Measurements from ENCODE around the gene WIZ. TPM values are rescaled to one million over a fixed set of nuclear protein-coding genes. Genes with fewer than 3 reads are reported as not detected.

The WIZ gene
- polyA plus RNA-seq, 1 donor (not counting 4 experiments of a cell fraction or from before 2014, with no cell fraction given), result 5.1 TPM

- no peak for TF ChIP-seq CTCF (optimal IDR thresholded peaks at IDR 0.05 in 1 of 3, IDR thresholded peaks at IDR 0.05 in 1 of 3, conservative IDR thresholded peaks at IDR 0.05 in 1 of 3; ENCODE audit: extremely low read depth in 1 of 3, insufficient read depth in 2 of 3, low read length in 3 of 3)
- TF ChIP-seq EZH2 (IDR thresholded peaks at IDR 0.05; ENCODE audit: low read length), result no peak
- H3K9me1 ChIP-seq (ENCODE audit: control insufficient read depth, extremely low read depth, insufficient read depth, low read length), result no peaks in the 10 kb centered on the region
- H4K20me1 ChIP-seq (ENCODE audit: control insufficient read depth, extremely low read depth, insufficient read depth, low read length), result no peaks in the 10 kb centered on the region
- H3K79me2 ChIP-seq (ENCODE audit: control insufficient read depth, insufficient read depth, low read length), result no peaks in the 10 kb centered on the region
- FAIRE-seq, result no peak
- DNase-seq (ENCODE audit: low read depth, low spot score), result no peak
- dilution Hi-C loops (cut with MboI; ENCODE audit: extremely low pct_ligation_motif_present, low sequenced_read_pairs), result no loop called here
- H3K27me3 ChIP-seq (ENCODE audit: control insufficient read depth, extremely low read depth, insufficient read depth, low read length), result peaks cover 10% of the 10 kb centered on the region
- H3K36me3 ChIP-seq (ENCODE audit: control insufficient read depth in 2 of 2, extremely low read depth in 1 of 2, insufficient read depth in 2 of 2, low read length in 2 of 2), result no peaks in the 10 kb centered on the region
- H3K9ac ChIP-seq (ENCODE audit: control insufficient read depth, extremely low read depth, insufficient read depth, low read length), result no peak overlapping the region
- no peak overlapping the region for H3K4me2 ChIP-seq (ENCODE audit: control insufficient read depth, extremely low read depth, insufficient read depth, low read depth, low read length)
- no peaks in the 10 kb centered on the region for H3K4me1 ChIP-seq (ENCODE audit: control insufficient read depth, extremely low read depth, insufficient read depth, low read length)
- H2AFZ ChIP-seq (ENCODE audit: control insufficient read depth, low read length), result no peak overlapping the region
- H3K27ac ChIP-seq (ENCODE audit: control insufficient read depth, insufficient read depth, low read length), result no peak overlapping the region
- H3K9me3 ChIP-seq (ENCODE audit: control insufficient read depth, low read depth, low read length), result no peaks in the 10 kb centered on the region
- H3K4me3 ChIP-seq (ENCODE audit: control insufficient read depth in 2 of 3, extremely low read depth in 1 of 3, insufficient read depth in 2 of 3, low read depth in 1 of 3, low read length in 3 of 3), result no peak overlapping the region
Observed at GRCh38 chr19:15439078-15439799, 10.5 kb downstream of the WIZ start.

- no peaks in the 10 kb centered on the region for H3K36me3 ChIP-seq (ENCODE audit: control insufficient read depth in 2 of 2, extremely low read depth in 1 of 2, insufficient read depth in 2 of 2, low read length in 2 of 2)
- H3K9me3 ChIP-seq (ENCODE audit: control insufficient read depth, low read depth, low read length), result no peaks in the 10 kb centered on the region
- H4K20me1 ChIP-seq (ENCODE audit: control insufficient read depth, extremely low read depth, insufficient read depth, low read length), result no peaks in the 10 kb centered on the region
- no peak overlapping the region for H3K9ac ChIP-seq (ENCODE audit: control insufficient read depth, extremely low read depth, insufficient read depth, low read length)
- FAIRE-seq, result no peak
- no peak overlapping the region for H2AFZ ChIP-seq (ENCODE audit: control insufficient read depth, low read length)
- no peaks in the 10 kb centered on the region for H3K79me2 ChIP-seq (ENCODE audit: control insufficient read depth, insufficient read depth, low read length)
- dilution Hi-C loops (cut with MboI; ENCODE audit: extremely low pct_ligation_motif_present, low sequenced_read_pairs), result no loop called here
- H3K27me3 ChIP-seq (ENCODE audit: control insufficient read depth, extremely low read depth, insufficient read depth, low read length), result peaks cover 8% of the 10 kb centered on the region
- no peak overlapping the region for H3K4me2 ChIP-seq (ENCODE audit: control insufficient read depth, extremely low read depth, insufficient read depth, low read depth, low read length)
- H3K27ac ChIP-seq (ENCODE audit: control insufficient read depth, insufficient read depth, low read length), result no peak overlapping the region
- H3K9me1 ChIP-seq (ENCODE audit: control insufficient read depth, extremely low read depth, insufficient read depth, low read length), result no peaks in the 10 kb centered on the region
- H3K4me3 ChIP-seq (ENCODE audit: control insufficient read depth in 2 of 3, extremely low read depth in 1 of 3, insufficient read depth in 2 of 3, low read depth in 1 of 3, low read length in 3 of 3), result no peak overlapping the region
- no peak for DNase-seq (ENCODE audit: low read depth, low spot score)
- TF ChIP-seq CTCF (optimal IDR thresholded peaks at IDR 0.05 in 1 of 3, IDR thresholded peaks at IDR 0.05 in 1 of 3, conservative IDR thresholded peaks at IDR 0.05 in 1 of 3; ENCODE audit: extremely low read depth in 1 of 3, insufficient read depth in 2 of 3, low read length in 3 of 3), result no peak
- TF ChIP-seq EZH2 (IDR thresholded peaks at IDR 0.05; ENCODE audit: low read length), result no peak
- H3K4me1 ChIP-seq (ENCODE audit: control insufficient read depth, extremely low read depth, insufficient read depth, low read length), result no peaks in the 10 kb centered on the region
Observed at GRCh38 chr19:15438577-15438976, 11.2 kb downstream of the WIZ start.
